Lung microvascular endothelial cell (primary cell): Measurements from ENCODE around the gene SPACA9. TPM values are rescaled to one million over a fixed set of nuclear protein-coding genes. Genes with fewer than 3 reads are reported as not detected.
A peak's percentile ranks its signal among the peaks of the same experiment; 100 is the strongest.

Experiments used
- DNase-seq, 2 donors: peaks; one replicate each; pipeline versions ENCODE4 v3.0.0 to v3.0.0-alpha.2; 2010; ENCODE audit warnings: low read depth in 2 of 2
- total RNA-seq: library from RNA; depleted of rRNA; stranded (reverse); fragments of >200 nt; gene quantifications from 2 replicates; pipeline ENCODE4 v1.2.1, GENCODE V29; 2014

Gene SPACA9
- total RNA-seq, 1 donor from 2014 or later: 0.60 TPM

DNA sequence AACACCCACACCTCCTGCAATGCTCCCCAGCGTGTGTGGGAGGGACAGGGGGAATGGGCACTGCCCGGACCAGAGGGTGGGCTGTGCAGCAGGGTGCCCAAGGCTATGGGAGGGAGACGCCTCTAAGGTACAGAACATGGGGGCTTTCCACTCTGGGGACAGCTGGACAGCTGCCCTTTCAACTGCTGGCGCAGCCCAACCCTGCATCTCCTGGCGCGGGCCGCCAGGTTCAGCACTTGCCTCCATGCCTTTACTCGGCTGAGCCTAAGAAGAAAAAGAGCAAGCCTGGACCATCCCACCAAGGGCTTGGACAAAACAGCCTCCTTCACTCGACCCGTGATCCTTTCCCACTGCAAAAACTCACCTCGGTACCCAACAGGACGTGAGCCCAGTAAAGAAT lies 15.6 kb upstream of the SPACA9 start:
- DNase-seq: no peak

DNA sequence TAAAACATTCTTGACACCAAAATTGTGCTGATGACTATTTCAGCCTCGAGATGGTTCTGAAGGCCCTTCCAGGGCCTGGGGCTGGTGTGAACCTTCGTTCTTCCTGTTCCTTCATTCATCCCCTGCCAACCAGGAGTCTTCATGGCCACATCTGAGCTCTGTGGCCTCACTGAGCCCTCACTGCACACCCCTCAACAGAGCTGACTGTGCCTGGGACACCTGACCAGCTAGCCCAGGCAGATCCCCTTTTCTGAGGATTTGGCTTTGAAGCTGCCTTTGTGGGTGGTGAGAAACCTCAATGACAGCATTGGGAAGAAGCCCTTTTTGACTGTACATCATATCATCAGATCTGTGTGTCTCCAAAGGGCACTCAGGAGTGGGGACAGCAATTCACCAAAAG lies 14.4 kb upstream of the SPACA9 start:
- no peak for DNase-seq

DNA sequence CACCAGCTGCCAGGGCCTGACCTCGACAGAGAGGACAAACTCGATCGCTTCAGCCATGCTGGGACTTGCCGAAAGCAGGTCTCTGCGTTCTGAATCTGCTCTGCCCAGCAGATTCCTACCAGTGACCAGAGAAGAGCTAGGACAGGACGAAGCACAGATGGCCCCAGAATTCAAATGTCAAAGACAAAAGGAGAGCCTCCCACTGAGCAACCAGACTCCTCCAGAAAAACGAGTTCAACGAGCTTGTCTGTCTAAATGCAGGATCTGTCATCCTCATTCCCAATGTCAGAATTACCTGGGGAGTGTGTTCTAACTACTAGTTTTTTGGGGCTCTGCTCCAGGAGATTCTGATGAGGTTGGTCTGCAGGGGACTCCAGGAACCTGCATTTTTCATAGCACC lies 14.0 kb upstream of the SPACA9 start:
- no peak for DNase-seq

DNA sequence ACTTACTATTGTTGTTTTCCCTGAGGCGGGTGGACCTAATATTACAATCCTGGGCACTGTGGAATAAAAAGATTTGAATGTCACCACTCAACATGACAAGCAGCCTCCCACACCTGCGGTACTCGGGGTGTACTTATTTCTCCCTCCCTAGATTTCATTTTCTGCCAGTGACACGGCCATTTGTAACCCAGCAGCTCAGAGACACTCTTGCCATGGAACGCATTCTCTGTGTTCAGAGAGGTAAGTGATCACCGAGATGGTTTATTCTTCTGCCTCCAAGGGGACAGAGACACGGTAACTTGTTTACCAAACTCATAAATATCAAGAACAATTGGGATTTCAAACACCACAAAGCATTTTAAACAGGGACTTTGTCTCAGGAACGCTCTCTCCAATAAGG lies 11.8 kb upstream of the SPACA9 start:
- DNase-seq: no peak

DNA sequence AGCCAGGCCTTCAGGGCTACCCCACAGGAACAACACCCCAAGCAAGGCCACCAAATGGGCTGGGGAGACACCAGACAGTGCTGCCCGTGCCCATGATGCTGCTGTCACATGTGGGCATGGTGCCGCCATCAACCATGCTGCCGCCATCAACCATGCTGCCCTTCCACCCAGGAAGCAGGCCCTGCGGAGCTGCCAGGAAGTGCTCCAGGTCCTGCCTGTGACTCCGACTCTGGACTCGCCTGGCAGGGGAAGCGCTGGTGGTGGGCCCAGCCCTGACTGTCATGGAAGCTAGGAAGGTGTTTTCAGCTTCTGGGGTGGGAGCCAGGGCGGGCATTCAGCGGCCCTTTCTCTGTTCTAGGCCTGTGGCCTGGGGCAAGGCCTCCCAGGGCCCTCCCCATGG lies 9.4 kb upstream of the SPACA9 start:
- no peak for DNase-seq

DNA sequence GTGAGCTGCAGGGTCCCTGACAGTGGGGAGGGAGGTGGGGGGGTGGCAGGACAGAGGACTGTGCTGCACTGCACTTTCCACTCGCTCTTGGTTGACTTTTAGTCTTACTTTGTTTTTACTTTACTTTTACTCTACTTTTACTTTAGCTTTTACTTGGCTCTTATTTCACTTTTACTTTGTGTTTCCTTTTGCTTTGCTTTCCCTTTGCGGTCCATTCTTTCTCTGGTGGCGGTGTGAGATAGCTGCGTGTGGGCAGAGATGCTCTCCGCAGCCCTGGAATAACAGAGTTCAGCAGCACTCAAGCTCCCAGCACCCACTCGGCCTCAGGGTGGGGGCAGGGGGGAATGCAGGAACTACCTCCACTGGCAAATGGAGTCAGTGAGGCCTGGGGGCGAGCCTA lies 5.3 kb upstream of the SPACA9 start:
- no peak for DNase-seq

DNA sequence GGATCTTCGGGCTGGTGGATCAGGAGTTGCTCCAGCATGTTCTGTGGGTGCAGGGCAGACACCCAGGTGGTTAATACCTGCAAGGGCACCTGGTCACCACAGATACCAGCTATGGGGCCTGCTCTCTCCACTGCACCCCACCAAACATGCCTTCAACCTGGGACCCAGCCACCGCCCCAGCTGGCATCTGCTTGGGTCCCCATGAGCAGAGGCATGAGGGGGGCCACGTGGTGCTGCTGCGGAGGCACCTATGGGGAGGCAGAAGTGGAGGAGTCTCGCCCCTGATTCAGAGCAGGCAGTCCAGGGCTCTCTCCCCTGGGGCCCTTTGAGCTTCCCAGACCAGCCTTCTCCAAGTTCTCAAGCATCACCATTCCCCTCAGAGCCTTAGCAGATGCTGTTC lies 3.5 kb upstream of the SPACA9 start:
- no peak for DNase-seq

DNA sequence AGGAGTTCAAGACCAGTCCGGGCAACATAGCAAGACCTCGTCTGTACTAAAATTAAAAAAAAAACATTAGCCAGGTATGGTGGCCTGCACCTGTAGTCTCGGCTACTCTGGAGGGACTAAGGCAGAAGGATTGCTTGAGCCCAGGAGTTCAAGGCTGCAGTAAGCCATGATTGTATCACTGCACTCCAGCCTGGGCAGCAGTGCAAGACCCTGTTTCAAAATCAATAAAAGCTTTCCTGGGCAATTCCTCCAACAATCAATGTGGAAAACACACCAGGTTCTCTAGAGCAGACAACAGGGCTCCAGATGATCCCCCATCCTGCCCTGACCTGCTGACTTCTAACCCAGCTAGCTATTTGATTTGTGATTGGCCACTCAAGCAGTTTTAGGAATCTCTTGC lies 1.8 kb upstream of the SPACA9 start:
- DNase-seq: no peak

DNA sequence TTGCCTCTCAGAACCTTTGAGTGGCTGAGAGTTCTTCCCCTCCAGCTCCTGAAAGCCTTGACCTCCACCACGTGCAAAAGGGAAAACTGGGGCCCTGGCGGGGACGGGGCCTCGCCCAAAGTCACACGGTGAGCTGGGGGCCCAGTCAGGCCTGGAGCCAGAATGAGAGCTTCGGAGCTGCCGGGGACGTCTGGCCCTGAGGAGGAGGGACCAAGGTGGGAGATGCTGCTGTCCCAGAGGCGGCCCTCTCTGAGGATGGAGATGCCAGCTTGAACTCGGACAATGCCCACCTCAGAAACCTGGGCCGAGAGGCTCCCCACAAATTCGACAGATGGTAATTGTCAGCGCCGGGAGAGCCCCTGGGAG lies 1.3 kb upstream of the SPACA9 start:
- DNase-seq: no peak

DNA sequence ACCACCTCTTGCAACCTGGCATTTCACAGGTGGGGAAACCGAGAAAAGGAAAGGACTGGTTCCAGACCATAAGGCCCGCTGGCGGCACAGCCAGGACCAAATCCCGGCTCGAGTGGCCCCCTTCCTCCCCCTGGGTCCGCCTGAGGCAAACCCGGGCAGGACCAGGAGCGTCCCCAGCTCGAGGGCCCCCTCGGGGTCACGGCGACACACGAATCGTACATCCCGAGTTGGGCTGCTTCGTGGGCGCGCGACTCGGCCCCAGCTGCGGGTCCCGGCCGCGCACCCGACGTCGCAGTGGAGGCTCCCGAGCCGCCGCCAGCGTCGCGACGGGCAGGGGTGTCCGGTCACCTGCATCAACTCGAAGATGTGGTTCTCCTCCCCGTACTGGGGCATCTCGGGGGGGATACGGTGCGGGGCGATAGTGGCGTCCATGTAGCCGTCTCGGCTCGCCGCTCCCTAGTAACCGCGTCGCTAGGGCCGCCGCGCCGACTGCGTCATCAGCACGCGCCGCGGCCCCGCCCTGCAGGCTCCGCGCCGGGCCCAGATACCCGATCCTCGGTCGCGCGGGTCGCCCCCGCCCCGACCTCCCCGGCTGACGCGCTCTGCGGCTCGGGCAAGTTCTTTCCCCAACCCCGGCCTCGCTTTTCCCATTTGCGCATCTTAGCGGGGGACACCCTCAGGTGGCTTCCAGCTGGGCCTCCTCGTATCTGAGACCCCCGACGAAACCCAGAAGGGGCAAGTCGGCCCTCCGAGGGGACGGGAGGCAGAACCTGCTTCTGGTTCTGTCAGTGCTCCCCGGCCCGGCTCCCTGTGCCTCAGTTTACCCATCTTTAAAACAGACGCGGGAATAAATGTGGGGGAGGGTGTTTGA lies 639 bp upstream of the SPACA9 start, which contains the start of gene AK8:
AK8 (minus strand) TSS at position 461 of the 871 bp plus-strand sequence; CDS start at position 432, 29 bp downstream.
- peak; percentile 72 to 84 for DNase-seq

DNA sequence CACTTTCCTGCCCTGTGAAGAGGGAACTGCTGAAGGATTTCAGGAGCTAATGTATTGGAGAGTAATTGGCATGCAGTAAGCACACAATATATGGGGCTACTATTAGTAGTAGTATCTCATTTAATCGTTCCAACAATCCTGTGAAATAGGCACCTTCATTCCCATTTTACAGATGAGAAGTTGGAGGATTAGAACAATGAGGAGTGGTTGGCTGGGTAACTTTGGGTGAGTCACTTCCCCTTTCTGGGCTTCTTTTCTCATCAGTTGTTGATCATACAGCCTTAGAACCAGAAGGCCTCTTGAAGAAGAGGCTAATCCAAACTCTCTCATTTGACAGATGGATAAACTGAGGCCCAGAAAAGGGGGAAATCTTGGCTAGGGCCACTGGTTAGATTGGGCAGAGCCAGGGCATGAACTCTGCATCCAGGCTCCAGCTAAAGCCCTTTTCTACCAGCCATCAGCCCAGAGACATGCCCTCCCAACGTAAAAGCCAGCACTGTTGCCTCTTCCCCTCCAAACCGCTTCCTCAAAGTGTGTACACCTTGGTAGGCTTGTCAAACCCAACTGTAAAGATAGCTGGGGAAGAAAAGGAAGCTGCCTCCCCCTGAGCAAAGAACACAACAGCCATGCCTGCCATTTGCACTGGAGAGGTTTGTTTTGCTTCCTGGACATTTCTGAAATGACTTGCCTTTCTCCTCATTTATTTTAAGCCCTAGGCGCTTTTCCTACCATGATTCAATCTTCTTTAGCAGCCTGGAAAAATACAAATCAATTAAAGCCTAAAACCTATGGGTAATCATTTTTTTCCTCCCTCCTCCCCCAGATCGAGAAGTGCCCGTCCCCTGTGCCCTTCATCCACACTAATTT lies 992 bp downstream of the SPACA9 start:
- no peak for DNase-seq

DNA sequence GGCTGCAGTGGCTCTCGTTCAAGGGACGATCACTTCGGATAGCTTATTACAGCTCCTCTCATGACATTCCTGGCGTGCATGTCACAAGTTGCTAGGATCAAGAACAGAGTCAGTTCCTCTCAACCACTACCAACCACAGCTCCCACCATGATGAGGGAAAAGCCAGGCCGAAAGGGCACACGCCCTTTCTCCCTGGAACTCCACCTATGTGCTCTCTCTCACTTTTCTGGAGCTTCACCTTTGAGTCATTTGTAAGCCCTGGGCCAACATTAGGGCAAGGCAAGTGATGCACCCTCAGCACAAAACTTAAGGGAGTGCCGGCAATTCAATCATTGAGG lies 1.6 kb downstream of the SPACA9 start:
- no peak for DNase-seq

DNA sequence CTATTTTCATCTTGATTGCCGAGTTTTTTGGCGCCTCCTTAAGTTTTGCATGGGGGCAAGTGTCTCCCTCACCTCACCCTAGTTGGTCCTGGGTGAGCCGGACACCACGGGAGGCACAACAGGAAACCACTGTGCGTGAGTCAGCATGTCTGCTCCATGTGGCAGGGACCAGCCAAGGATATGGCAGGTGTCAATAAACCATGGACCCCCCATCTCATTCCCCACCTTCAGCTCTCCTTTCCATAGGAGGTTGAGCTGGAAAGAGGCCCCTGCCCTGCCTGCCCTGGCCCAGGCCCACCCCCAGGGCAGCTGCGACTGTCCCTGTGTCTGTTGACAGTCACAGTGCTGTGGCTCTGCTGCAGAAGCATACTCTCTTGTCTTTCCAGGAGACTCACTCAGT lies 3.1 kb downstream of the SPACA9 start:
- DNase-seq: peak in 1 of 2 donors; percentile 20

DNA sequence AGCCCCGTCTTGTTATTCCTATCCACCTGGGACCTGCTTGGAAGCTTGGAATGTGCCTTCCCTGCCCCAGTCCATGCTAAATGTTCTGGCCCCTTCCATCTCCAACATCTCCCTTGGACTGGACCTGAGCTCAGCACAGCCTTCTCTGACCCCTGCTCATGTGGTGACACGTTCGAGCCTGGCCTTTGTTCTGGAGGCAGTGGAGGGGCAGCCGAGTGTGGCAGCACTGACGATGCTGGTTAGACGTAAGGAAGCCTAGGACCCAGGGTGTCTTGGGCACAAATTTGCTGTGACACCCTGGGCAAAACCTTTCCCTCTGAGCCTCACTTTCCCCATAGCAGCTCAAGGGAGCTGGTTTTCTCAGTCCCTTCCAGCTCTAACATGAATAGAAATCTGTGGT lies 3.9 kb downstream of the SPACA9 start:
- DNase-seq: no peak

DNA sequence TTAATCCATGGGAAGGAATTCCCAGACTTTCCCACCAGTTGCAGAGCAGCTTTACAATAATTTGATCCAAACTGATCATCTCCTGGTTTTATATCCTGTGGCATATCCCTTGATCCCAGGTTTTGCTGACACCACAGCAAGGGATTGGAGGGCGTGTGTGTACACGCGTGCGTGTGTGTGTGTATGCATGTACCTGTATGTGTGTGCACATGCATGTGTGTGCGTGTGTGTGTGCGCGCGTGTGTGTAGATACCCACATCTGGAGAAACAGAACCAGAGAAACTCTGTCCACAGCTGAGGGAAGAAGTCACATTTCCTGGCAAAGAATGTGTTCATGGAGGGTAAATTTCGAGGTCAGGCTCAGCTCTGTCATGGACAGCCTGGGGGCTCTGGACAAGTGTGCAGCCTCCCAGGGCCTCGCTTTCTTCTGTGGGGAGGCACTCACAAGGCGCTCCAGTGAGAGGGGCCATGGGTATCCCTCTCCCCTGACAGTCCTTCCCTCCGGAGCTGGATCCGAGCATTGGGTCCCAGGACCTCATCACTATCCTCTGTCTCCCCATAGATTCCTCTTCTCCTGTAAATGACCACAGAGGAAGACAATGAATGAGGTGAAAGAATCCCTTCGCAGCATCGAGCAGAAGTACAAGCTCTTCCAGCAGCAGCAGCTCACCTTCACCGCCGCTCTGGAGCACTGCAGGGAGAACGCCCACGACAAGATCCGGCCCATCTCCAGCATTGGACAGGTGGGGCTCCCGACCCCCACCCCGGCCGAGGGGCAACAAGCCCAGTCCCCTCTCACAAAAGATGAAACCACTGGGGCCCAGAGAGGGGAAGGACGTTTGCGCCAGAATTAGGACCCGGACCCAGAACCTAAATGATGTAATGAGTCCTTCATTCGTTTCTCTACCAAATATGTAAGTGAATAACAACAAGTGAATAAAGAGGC lies 4.9 kb downstream of the SPACA9 start:
- no peak for DNase-seq

DNA sequence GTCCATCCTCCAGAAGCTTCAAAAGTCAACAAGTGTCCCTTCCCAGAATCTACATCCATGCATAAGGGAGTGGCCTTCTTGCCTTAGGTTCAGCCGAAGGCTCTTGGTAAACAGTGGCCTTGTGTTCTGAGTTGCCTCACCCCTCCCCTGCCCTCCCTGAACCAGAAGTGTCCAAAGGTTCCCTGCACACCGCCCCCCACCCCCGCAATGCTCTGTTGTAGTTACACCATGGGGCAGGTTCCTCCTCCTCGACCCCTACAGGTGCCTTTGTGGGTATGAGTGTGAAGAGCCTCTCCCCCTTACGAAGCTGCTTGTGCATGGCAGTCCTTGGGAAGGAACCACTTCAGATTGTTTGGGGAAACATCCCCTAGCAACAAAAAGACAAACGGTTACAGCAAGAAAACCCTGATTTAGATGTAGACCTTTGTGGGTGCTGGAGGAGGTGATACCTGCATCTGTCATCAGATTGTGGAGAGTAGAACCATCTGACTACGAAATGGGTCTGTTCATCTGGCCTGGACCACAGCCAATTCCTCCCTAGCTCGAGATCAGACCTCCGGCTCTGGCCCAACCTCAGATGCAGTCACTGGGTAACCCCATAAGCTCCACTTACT lies 7.1 kb downstream of the SPACA9 start:
- DNase-seq: no peak

DNA sequence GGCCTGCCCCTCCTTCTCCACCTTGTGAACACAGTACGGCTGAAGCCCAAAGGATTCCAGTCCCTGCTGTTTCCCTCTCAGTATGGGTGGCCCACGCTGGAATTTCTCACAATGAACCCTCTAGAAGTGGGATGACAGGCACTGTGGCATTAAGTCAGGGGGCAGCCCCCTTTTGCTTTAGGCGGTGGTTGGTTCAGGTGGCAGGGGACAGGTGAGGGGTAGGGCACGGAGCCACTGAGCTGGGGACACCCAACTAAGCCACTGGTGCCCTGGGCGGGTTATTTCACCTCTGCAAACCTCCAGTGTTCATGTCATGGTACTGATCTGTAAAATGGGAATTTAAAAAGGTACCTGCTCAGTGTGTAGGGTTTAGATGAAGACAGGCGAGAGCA lies 7.6 kb downstream of the SPACA9 start:
- DNase-seq: no peak

DNA sequence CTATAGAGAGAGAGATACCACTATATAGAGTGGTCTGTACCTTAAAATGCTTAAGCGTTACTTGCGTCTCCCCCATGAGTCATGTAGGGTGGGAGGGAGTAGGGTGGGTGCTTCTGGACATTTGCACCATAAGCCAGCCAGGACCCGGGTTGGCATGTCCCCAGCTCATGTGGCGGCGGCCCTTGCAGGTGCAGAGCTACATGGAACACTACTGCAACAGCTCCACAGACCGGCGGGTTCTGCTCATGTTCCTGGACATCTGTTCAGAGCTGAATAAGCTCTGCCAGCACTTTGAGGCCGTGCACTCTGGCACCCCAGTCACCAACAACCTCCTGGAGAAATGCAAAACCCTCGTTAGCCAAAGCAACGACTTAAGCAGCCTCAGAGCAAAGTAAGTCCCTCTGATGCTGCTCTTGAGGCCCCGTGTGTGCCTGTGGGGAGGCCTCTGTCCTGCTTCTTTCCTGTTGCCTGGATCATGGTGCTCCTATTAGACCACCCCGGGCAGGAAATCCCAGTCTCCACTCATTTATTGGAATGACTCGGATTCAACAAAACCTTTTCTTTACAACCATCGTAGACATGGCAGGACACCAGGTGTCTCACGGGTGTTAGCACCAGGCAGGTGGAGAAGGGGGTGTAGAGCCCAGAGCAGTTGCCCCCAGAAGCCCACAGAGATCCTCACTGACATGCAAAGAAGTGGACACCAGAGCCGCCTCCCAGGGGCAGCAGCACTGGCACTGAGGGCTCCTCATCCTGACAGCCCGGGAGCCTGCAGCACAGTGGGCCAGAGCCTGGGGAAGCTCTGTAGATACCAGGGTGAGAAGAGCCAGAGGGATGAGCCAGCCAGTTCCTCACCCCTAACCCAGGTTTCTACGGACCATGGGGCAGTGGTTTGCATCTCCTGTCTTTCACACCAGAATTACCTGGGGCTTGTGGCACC lies 8.8 kb downstream of the SPACA9 start:
- no peak for DNase-seq

DNA sequence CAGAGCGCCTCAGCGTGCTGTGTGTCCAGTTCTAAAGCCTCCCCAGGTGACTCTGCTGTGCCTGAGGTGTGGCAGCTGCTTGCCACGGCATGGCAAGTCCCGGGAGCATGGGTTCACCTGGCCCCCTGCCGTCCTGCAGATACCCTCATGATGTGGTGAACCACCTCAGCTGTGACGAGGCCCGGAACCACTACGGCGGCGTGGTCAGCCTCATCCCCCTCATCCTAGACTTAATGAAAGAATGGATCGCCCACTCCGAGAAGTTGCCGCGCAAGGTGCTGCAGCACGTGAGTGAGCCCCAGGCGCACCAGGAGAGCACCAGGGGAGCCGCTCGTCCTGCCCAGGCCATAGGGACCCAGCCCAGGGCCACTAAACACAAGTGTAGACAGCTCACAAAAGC lies 9.5 kb downstream of the SPACA9 start:
- DNase-seq: no peak

DNA sequence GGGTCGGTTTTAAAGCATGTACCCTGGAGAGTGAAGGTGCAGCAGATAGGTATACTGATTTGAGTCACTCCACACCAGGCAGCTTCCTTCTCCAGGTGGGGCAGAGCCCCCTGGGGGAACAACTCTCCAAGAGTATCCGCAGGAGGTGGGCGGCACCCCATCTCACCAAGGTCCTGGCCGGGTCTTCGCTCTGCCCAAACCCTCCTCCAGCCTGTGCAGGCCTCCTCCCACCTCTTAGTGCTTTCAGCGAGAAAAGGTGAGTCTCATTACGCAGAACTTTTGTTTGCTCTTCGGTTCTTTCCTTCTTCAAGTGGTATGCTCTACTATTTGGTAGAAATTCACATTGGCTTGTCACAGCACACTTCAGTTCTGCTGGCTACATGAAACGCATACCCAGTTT lies 13.7 kb downstream of the SPACA9 start:
- DNase-seq: no peak
